Measurements from ENCODE around the gene TNFRSF8.
A peak's percentile ranks its signal among the peaks of the same experiment; 100 is the strongest.

Gene TNFRSF8

GRCh38 chr1:12143631-12144155, 80.6 kb downstream of the TNFRSF8 start:
- DNase-seq: peak; percentile 53

GRCh38 chr1:12144236-12144635, 81.1 kb downstream of the TNFRSF8 start:
- DNase-seq: no peak

- no peak for DNase-seq
These were observed 81.9 kb downstream of the TNFRSF8 start for GRCh38 chr1:12144969-12145368.

GRCh38 chr1:12145616-12146342, 82.7 kb downstream of the TNFRSF8 start:
- no peak for DNase-seq

- no peak for DNase-seq
These were observed 83.4 kb downstream of the TNFRSF8 start for GRCh38 chr1:12146343-12147112.

GRCh38 chr1:12147201-12147701, 84.1 kb downstream of the TNFRSF8 start:
- DNase-seq: no peak

- DNase-seq: no peak
These were observed 85.3 kb downstream of the TNFRSF8 start for GRCh38 chr1:12148160-12148957.

- DNase-seq: no peak
These were observed 86.1 kb downstream of the TNFRSF8 start for GRCh38 chr1:12148958-12149790.

- no peak for DNase-seq
These were observed 86.7 kb downstream of the TNFRSF8 start for GRCh38 chr1:12149791-12150175.

GRCh38 chr1:12150456-12151200, 87.5 kb downstream of the TNFRSF8 start:
- no peak for DNase-seq

GRCh38 chr1:12151465-12151864, 88.4 kb downstream of the TNFRSF8 start:
- DNase-seq: no peak

GRCh38 chr1:12152113-12152891, 89.2 kb downstream of the TNFRSF8 start:
- no peak for DNase-seq

GRCh38 chr1:12153181-12153785, 90.2 kb downstream of the TNFRSF8 start:
- DNase-seq: no peak

GRCh38 chr1:12155328-12155727, 92.2 kb downstream of the TNFRSF8 start:
- no peak for DNase-seq

- no peak for DNase-seq
These were observed 94.5 kb downstream of the TNFRSF8 start for GRCh38 chr1:12157366-12158231.

- no peak for DNase-seq
These were observed 95.4 kb downstream of the TNFRSF8 start for GRCh38 chr1:12158357-12159092.

- no peak for DNase-seq
These were observed 96.7 kb downstream of the TNFRSF8 start for GRCh38 chr1:12159816-12160215.

- no peak for DNase-seq
These were observed 98.2 kb downstream of the TNFRSF8 start for GRCh38 chr1:12161324-12161661.
